Trophoblast cell (in vitro differentiated cells and primary cell): Measurements from ENCODE around the gene KERA.

Experiments used
- DNase-seq, 2 donors: peaks; one replicate each; pipeline ENCODE4 v3.0.0-alpha.2; 2016
- H2AFZ ChIP-seq: 2 replicates; pipeline ENCODE4 v1.6.1; 2013; ENCODE audit warnings: low read length, moderate library complexity, mild to moderate bottlenecking; ENCODE audit not compliant: insufficient read depth, poor library complexity
- H2AK5ac ChIP-seq: 2 replicates; pipeline ENCODE4 v1.6.1; 2013; ENCODE audit warnings: mild to moderate bottlenecking, low read length
- H2BK120ac ChIP-seq: 2 replicates; pipeline ENCODE4 v1.6.1; 2013; ENCODE audit warnings: low read length, mild to moderate bottlenecking, moderate library complexity; ENCODE audit not compliant: insufficient read depth, poor library complexity
- H2BK12ac ChIP-seq: 2 replicates; pipeline ENCODE4 v1.6.1; 2013; ENCODE audit warnings: mild to moderate bottlenecking, low read length, moderate library complexity
- H2BK5ac ChIP-seq: 2 replicates; pipeline ENCODE4 v1.6.1; 2013; ENCODE audit warnings: low read length, low read depth, moderate library complexity, mild to moderate bottlenecking; ENCODE audit not compliant: poor library complexity
- H3K14ac ChIP-seq: 2 replicates; pipeline ENCODE4 v1.6.1; 2013; ENCODE audit warnings: mild to moderate bottlenecking, low read length
- H3K18ac ChIP-seq: 2 replicates; pipeline ENCODE4 v1.6.1; 2013; ENCODE audit warnings: mild to moderate bottlenecking, low read length
- H3K23ac ChIP-seq: 2 replicates; pipeline ENCODE4 v1.6.1; 2013; ENCODE audit warnings: low read length
- H3K27ac ChIP-seq: 2 replicates; pipeline ENCODE4 v1.5.1; 2013; ENCODE audit warnings: low read depth, mild to moderate bottlenecking, inconsistent platforms, low read length, moderate library complexity
- H3K27me3 ChIP-seq: 2 replicates; pipeline ENCODE4 v1.6.1; 2013; ENCODE audit warnings: inconsistent platforms, mild to moderate bottlenecking, low read length, moderate library complexity; ENCODE audit not compliant: insufficient read depth
- H3K36me3 ChIP-seq, 2 experiments: 1 replicate in 1 of 2; 2 replicates in 1 of 2; pipeline ENCODE4 v1.6.1; 2013; ENCODE audit warnings: low read length in 2 of 2, mild to moderate bottlenecking in 2 of 2, moderate library complexity in 1 of 2; ENCODE audit not compliant: insufficient read depth in 2 of 2, control insufficient read depth in 1 of 2
- H3K4ac ChIP-seq: 2 replicates; pipeline ENCODE4 v1.6.1; 2013; ENCODE audit warnings: low read depth, mild to moderate bottlenecking, low read length, moderate library complexity
- H3K4me1 ChIP-seq, 2 experiments: 1 replicate in 1 of 2; 2 replicates in 1 of 2; pipeline ENCODE4 v1.6.1; 2013; ENCODE audit warnings: low read length in 2 of 2, mild to moderate bottlenecking in 2 of 2, moderate library complexity in 1 of 2; ENCODE audit not compliant: insufficient read depth in 2 of 2, control insufficient read depth in 1 of 2
- H3K4me2 ChIP-seq: 2 replicates; pipeline ENCODE4 v1.6.1; 2013; ENCODE audit warnings: inconsistent platforms, mild to moderate bottlenecking, low read length, moderate library complexity
- H3K4me3 ChIP-seq: 2 replicates; pipeline ENCODE4 v1.5.1; 2013; ENCODE audit warnings: mild to moderate bottlenecking, low read depth, low read length, inconsistent platforms
- H3K79me1 ChIP-seq: one replicate; pipeline ENCODE4 v1.6.1; 2013; ENCODE audit warnings: low read length
- H3K79me2 ChIP-seq: 2 replicates; pipeline ENCODE4 v1.6.1; 2013; ENCODE audit warnings: low read length, mild to moderate bottlenecking; ENCODE audit not compliant: control insufficient read depth, insufficient read depth, poor library complexity
- H3K9ac ChIP-seq: 2 replicates; pipeline ENCODE4 v1.6.1; 2013; ENCODE audit warnings: mild to moderate bottlenecking, low read length
- H3K9me3 ChIP-seq: 2 replicates; pipeline ENCODE4 v1.6.1; 2013; ENCODE audit warnings: low read depth, mild to moderate bottlenecking, control low read depth, inconsistent platforms, low read length; ENCODE audit not compliant: insufficient read depth
- H4K12ac ChIP-seq: 2 replicates; pipeline ENCODE4 v1.6.1; 2013; ENCODE audit warnings: low read depth, mild to moderate bottlenecking, low read length, moderate library complexity
- H4K8ac ChIP-seq: 2 replicates; pipeline ENCODE4 v1.6.1; 2013; ENCODE audit warnings: low read depth, mild to moderate bottlenecking, low read length, moderate library complexity
- H4K91ac ChIP-seq: one replicate; pipeline ENCODE4 v1.6.1; 2013; ENCODE audit warnings: low read depth, mild to moderate bottlenecking, low read length, moderate library complexity
- WGBS: extraction: QIAGEN DNeasy Blood & Tissue Kit; methylation state at CpG from one replicate; pipeline ENCODE4 v1.1.7; 2013; ENCODE audit warnings: missing lambda C conversion rate; ENCODE audit not compliant: insufficient read length, insufficient coverage; ENCODE audit errors: extremely low coverage; 5-methylcytosine and 5-hydroxymethylcytosine counted together

Gene KERA

DNA sequence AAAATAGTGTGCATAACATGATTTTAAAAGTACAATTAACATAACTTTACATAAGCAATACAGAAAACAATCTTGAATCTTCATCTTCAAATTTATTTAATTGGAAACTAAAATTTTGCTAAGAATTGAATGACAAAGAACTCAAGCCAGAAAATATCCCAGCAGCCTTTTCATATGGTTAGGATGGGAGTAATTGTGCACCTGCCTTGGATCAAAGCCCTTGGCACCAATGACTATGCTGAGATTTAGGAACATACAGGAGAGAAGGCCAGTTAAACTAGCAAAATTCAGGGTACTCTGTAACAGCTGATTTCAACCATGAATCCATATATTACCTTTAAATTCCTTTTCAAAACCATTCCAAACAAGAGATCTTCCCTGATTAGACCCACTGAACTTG, 5.8 kb downstream of the KERA start:
- H3K23ac ChIP-seq, result no peak overlapping the region
- no peak overlapping the region for H3K18ac ChIP-seq
- no peak overlapping the region for H3K9ac ChIP-seq
- no peak overlapping the region for H4K12ac ChIP-seq
- H3K14ac ChIP-seq, result no peak overlapping the region
- H3K4me3 ChIP-seq, result no peak overlapping the region
- H4K91ac ChIP-seq, result no peak overlapping the region
- no peak overlapping the region for H2BK120ac ChIP-seq
- no peak overlapping the region for H4K8ac ChIP-seq
- H3K27ac ChIP-seq, result no peak overlapping the region
- no peak overlapping the region for H2AK5ac ChIP-seq
- H3K36me3 ChIP-seq, result no peaks in the 10 kb centered on the region
- H3K79me2 ChIP-seq, result no peaks in the 10 kb centered on the region
- no peak overlapping the region for H3K4ac ChIP-seq
- H2AFZ ChIP-seq, result no peak overlapping the region
- no peaks in the 10 kb centered on the region for H3K27me3 ChIP-seq
- H3K4me1 ChIP-seq, result no peaks in the 10 kb centered on the region
- no peak for DNase-seq
- H2BK5ac ChIP-seq, result no peak overlapping the region
- H2BK12ac ChIP-seq, result no peak overlapping the region
- no peaks in the 10 kb centered on the region for H3K9me3 ChIP-seq
- no peaks in the 10 kb centered on the region for H3K79me1 ChIP-seq
- no peak overlapping the region for H3K4me2 ChIP-seq

DNA sequence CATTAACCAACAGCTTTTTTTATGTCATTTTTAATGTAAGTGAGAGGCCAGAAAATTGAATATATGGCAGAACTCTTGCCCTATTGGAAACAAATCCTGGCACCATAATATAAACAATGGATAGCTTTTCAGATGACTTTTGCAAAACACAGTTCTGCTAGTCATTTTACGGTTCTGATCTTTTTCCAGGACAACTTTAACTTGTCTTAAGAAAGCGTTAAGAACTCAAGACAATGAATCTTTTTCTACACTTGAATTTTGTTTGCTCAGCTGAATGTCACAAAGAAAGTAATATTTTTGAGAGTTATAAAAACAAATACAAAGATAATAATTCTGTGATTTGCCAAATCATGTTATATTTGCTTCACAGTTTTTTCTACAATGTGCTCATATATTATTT, 13.2 kb downstream of the KERA start:
- H3K4ac ChIP-seq, result no peak overlapping the region
- no peak overlapping the region for H2AFZ ChIP-seq
- no peak overlapping the region for H4K91ac ChIP-seq
- H3K14ac ChIP-seq, result no peak overlapping the region
- H3K79me1 ChIP-seq, result no peaks in the 10 kb centered on the region
- H4K12ac ChIP-seq, result no peak overlapping the region
- H4K8ac ChIP-seq, result no peak overlapping the region
- no peak overlapping the region for H3K9ac ChIP-seq
- no peak for DNase-seq
- no peaks in the 10 kb centered on the region for H3K27me3 ChIP-seq
- no peak overlapping the region for H3K23ac ChIP-seq
- no peaks in the 10 kb centered on the region for H3K9me3 ChIP-seq
- H3K79me2 ChIP-seq, result no peaks in the 10 kb centered on the region
- WGBS, result no CpG with 5 or more reads among the region's 2 CpGs
- no peak overlapping the region for H2AK5ac ChIP-seq
- no peak overlapping the region for H3K27ac ChIP-seq
- H2BK120ac ChIP-seq, result no peak overlapping the region
- H3K4me3 ChIP-seq, result no peak overlapping the region
- H2BK5ac ChIP-seq, result no peak overlapping the region
- no peak overlapping the region for H2BK12ac ChIP-seq
- no peaks in the 10 kb centered on the region for H3K4me1 ChIP-seq
- H3K36me3 ChIP-seq, result no peaks in the 10 kb centered on the region
- H3K18ac ChIP-seq, result no peak overlapping the region
- H3K4me2 ChIP-seq, result no peak overlapping the region

DNA sequence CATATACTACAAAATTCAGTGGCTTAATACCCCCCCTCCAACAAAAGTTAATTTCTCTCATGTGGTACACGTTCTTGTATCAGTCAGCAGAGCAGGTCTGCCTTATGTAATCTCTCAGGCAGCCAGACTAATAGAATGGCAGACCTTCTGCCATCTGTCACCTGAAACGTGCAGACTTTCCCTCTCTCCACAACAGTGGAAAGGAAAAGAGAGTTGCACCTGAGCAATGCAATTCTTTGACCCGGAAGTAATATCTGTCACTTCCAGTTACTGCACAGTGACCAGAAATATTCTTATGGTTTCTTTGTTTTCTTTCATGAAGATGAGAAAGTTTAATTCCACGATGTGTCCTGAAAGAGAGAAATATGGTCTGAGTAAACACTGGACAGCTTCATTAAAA, 14.4 kb downstream of the KERA start:
- no peaks in the 10 kb centered on the region for H3K9me3 ChIP-seq
- H3K36me3 ChIP-seq, result no peaks in the 10 kb centered on the region
- DNase-seq, result no peak
- no peak overlapping the region for H2BK5ac ChIP-seq
- H3K4me2 ChIP-seq, result no peak overlapping the region
- H3K23ac ChIP-seq, result no peak overlapping the region
- H3K9ac ChIP-seq, result no peak overlapping the region
- no peak overlapping the region for H4K91ac ChIP-seq
- H3K4me3 ChIP-seq, result no peak overlapping the region
- no peaks in the 10 kb centered on the region for H3K79me1 ChIP-seq
- no peak overlapping the region for H2AFZ ChIP-seq
- whole genome bisulfite sequencing, result no CpG with 5 or more reads among the region's 4 CpGs
- H3K14ac ChIP-seq, result no peak overlapping the region
- no peak overlapping the region for H4K12ac ChIP-seq
- no peak overlapping the region for H3K27ac ChIP-seq
- H2BK12ac ChIP-seq, result no peak overlapping the region
- H3K79me2 ChIP-seq, result no peaks in the 10 kb centered on the region
- H3K18ac ChIP-seq, result no peak overlapping the region
- H2AK5ac ChIP-seq, result no peak overlapping the region
- H3K4ac ChIP-seq, result no peak overlapping the region
- H3K4me1 ChIP-seq, result no peaks in the 10 kb centered on the region
- H2BK120ac ChIP-seq, result no peak overlapping the region
- no peak overlapping the region for H4K8ac ChIP-seq
- H3K27me3 ChIP-seq, result no peaks in the 10 kb centered on the region

DNA sequence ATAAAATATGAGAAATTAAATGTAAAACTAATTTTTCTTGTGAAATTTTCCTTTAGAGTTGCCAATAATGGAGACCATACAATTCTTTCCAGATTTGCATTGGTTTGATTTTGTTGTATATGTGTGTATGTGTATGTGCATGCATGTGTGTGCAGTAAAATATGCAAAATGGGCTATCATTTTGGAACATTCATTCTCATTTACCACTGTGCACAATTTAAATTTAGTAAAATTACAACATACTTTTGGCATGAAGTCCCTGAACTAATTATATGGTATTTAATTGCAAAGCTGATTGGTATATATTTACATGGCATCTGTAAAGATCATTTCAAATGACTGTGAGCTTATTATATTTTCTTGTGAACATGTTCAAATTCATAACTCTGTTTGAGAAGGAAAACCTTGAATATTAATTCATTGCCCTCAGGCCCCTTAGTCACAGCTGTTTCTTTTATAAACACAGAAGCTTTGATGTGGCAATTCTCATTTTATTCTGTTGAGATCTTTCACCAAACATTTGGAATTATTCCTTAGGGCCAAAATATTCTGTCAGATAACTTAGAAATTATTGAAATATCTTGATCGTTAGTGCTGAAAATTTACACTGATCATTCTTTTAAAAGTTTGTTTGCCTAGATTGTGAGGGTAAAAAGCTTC, 17.6 kb downstream of the KERA start:
- no peaks in the 10 kb centered on the region for H3K9me3 ChIP-seq
- no peak overlapping the region for H3K14ac ChIP-seq
- H3K4me2 ChIP-seq, result no peak overlapping the region
- H4K8ac ChIP-seq, result no peak overlapping the region
- no peak overlapping the region for H3K18ac ChIP-seq
- whole genome bisulfite sequencing, result no CpG with 5 or more reads among the region's 1 CpG
- H2AK5ac ChIP-seq, result no peak overlapping the region
- no peak overlapping the region for H4K91ac ChIP-seq
- no peaks in the 10 kb centered on the region for H3K79me1 ChIP-seq
- H3K27ac ChIP-seq, result no peak overlapping the region
- no peak overlapping the region for H2BK120ac ChIP-seq
- H2BK12ac ChIP-seq, result no peak overlapping the region
- H3K4ac ChIP-seq, result no peak overlapping the region
- H3K27me3 ChIP-seq, result no peaks in the 10 kb centered on the region
- H3K4me3 ChIP-seq, result no peak overlapping the region
- H2BK5ac ChIP-seq, result no peak overlapping the region
- no peak overlapping the region for H2AFZ ChIP-seq
- DNase-seq, result peak in 1 of 2 donors; percentile 77
- no peaks in the 10 kb centered on the region for H3K4me1 ChIP-seq
- no peak overlapping the region for H3K23ac ChIP-seq
- H3K9ac ChIP-seq, result no peak overlapping the region
- no peaks in the 10 kb centered on the region for H3K36me3 ChIP-seq
- no peak overlapping the region for H4K12ac ChIP-seq
- H3K79me2 ChIP-seq, result no peaks in the 10 kb centered on the region
